Stimulated activated CD4-positive, alpha-beta T cell treated with anti-CD3 and anti-CD28 coated beads, Interleukin-4, amount 100 ng/mL, for 1 hour (primary cell): Measurements from ENCODE around the gene SLC2A1.

Experiments
- DNase-seq: peaks from one replicate; pipeline ENCODE4 v3.0.0-alpha.2; 2020

Gene SLC2A1

GRCh38 chr1:42940851-42941639 lies 17.6 kb downstream of the SLC2A1 start:
- no peak for DNase-seq

- no peak for DNase-seq
These were observed 19.7 kb downstream of the SLC2A1 start for GRCh38 chr1:42938645-42939615.

DNA sequence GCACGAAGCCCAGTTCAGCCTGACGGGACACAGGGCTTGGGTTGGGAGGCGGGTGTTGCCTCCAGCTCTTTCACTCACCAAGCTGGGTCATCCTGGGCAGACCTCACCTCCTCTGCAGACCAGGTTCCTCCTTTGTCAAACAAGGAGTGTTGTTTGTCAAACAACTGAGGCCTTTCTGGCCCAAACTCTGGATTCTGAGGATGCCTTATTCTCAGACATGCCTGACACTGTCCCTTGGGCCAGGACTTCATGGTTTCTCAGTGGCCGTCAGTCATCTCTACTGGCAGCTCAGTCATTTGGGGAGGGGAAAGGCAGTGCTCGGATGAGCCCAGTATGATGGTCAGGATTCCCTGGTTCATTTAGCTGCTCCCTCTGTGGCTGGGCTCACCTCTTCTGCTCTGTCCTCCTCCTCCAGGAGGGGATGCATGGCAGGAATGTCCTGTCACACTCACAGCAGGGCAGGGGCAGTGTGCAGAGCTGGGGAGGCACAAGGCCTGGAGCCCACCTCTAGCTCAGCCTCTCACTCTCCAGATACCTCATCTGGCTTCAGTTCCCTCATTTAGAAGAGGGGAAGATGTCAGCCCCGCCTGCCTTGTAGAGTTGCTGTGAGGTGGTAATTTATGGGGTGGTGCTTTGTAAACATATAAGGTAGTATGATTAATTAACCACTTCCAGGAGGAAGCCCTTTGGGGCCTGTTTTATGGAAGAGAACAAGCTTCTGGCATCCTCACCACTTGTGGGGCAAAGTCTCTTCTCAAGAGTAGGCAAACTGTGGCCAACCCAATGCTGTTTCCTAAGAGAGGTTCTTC lies 20.6 kb downstream of the SLC2A1 start:
- DNase-seq, result no peak

DNA sequence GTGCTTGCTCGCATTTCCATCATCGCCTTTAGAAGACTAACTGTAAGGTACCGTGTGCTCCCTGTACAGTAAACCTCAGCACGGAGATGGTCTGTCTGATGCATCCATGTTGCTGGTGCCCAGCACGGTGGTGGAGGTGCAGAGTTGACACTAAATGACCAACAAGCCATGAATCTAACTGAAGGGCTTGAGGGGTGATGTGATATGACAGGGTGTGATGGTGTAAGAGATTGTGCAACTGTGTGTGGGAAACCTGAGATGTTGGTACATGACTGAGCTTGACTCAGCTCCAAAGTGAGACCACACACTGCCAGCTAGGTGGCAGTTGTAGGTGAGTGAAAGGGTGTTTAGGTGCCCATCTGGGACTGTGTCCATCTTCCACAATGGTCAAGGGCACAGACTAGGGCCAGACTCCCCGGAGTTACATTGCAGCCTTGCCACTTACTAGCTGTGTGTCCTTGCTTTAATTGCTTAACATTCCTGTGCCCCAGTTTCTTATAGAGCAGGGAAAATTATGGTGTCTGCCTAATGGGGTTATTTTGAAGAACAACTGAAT lies 21.4 kb downstream of the SLC2A1 start:
- no peak for DNase-seq

DNA sequence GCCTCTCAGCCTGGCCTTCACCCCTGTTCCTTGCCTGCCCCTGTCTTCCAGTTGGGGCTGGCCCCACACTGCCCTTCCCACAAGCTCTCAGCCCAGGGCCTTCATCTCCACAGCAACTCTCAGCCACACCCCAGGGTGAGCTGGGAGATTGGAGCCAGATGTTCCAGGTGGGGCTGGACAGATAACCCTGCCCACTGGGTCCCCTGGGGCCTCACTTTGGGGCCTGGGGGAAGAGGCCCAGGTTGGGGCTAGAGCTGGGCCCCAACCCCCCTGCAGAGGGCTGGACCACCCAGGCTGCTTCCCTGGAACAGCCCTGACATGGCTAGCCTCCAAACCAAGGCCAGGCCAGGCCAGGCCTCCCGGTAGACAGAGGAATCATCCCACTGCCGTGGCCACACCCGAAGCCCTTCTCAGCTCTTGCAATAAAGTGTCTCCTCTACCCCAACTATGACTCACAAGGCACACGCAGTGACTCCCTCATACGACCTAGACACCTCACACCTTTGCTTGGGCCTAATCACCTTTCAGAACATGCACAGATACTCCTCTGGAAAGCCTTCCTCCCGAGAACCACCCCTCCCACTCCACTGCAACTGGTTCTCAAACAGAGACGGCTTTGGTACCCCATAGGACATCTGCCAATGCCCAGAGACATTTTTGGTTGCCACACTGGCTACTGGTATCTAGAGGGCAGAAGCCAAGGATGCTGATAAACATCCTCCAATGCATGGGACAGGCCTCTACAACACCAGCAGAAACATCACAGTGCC lies 22.2 kb downstream of the SLC2A1 start:
- DNase-seq, result peak; percentile 30

GRCh38 chr1:42935971-42936308 lies 22.7 kb downstream of the SLC2A1 start:
- no peak for DNase-seq

DNA sequence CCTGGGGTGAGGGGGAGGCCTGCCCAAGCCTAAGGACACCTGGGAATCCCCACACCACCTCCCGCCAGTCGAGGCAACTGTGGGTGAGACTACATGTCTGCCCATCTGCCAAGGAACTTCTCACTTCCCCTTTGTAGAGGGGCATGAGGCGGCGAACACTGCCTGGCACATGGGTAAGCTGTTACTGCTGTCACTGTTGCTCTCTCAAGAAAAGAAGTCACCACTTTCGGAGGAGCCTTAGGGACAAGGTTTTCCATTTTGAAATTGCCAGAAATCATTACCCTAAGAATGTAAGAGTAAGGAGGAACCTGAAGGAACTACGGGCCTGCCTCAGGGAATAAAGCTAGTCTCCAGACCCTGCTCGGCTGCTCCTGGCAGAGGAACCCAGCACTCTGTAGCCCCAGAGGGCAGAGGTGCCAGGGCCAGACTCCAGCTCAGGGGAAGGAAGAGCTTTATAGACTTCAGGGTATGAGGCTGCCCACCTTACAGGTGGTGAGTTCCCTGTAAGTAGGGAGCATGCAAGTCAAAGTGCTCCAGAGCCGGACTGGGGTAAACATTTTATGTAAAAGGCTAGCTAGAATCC lies 23.3 kb downstream of the SLC2A1 start:
- DNase-seq, result no peak

GRCh38 chr1:42934541-42935312 lies 23.9 kb downstream of the SLC2A1 start:
- DNase-seq, result no peak

DNA sequence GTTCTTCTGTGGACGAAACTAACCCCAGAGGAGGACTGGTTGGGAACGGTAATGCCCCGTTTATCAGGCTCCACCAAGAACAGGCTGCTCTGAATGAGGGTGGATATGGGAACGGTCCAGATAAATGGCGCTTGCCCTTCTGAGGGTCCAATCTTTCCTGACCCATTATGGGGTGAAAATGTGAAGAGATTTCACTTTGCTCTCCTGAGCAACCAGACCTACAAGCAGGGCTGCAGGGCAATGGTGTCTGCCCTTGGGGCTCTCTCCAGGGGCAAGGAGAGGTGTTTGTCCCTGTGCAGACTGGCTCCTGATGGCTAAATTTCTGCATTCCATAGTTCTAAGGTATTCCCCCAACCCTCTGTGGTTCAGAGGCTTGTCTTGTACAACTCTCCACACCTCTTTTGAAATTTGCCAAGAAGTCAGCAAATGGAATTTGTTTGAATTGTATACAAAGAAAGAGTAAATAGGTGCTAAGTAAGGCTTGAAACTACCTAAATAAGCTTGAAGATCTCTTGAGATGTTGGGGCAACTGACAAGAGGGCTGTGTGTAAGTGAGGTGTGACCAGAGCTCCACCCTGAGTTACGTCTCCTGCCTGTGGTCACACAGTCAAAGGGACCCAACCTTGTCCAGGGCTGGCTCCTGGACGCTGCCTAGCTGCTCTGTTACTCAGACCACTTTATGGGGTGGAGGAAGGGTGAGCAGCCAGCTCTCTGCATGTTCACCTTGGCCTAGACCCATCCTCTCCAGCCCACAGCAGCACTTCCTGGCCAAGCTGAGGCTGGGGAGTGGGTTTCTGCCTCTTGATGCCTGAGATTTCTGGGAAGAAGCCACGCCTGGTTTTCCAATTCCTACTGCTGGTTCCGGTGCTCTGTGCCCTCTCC lies 24.8 kb downstream of the SLC2A1 start:
- no peak for DNase-seq

DNA sequence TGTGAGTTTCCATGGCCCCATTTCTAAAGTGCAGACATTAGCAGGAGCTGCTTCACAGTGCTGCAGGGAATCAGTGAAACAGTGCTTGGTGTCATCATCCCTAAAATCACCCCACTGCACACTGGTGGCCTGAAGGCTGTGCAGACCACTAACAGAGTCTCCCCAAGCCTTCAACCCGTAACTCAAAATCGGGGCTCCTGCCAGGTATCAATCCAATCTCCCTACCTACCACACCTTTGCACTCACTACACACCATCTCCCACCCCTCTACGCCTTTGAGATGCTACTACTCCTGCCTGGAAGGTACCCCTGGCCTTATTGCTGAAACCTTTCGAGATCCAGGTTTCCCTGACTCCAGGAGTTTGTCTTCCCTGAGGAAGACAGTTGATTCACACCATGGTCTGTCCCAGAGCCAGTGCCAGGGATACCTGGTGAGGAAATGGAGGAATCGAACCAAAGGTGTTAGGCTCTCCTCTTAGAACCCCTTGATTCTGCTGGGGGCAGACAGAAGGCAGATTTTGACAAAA lies 25.5 kb downstream of the SLC2A1 start:
- DNase-seq, result no peak

- no peak for DNase-seq
These were observed 26.2 kb downstream of the SLC2A1 start for GRCh38 chr1:42932442-42932941.

DNA sequence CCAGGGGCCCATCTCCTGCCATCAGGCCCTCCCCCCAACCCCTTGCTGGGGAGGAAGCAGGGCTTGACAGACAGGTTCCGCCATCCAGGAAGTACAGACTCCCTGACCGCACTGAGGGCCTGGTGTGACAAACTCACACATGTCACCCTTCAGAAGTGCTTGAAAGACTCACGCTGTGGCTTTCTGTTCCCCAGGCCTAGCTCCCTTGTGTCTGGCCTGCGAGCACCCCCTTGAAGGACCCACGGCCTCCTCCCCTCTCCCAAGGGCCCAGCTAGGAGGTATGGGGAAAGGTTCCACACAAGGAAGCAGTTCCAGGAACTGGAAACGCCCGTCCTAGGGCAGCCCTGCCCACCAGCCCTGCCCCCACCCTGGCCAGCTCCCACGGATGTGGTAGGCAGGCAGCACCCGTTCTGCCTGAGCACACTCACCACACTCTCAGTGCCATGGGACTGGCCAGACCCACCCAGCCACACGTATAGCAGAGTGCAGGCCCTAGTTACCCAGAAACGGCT lies 26.7 kb downstream of the SLC2A1 start:
- peak; percentile 55 for DNase-seq

DNA sequence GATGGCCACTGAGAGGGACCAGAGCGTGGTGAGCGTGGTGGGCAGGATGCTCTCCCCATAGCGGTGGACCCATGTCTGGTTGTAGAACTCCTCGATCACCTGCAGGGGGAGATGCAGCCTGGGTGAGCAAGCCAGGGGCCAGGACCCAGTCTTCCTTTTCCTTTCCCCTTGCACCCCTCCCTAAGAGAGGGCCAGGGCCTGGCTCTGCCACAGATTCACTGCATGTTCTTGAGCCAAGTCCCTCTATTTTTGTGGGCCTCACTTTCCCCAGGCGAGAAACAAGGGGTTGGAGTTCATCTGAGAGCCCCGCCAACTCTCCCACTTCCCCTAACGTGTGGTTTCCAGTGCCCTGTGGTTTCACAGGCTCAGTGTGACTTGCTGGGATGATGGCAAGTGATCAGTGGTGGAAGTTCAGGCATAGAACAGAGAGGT lies 27.5 kb downstream of the SLC2A1 start:
- DNase-seq, result peak; percentile 44

- no peak for DNase-seq
These were observed 28.2 kb downstream of the SLC2A1 start for GRCh38 chr1:42930178-42931107.

DNA sequence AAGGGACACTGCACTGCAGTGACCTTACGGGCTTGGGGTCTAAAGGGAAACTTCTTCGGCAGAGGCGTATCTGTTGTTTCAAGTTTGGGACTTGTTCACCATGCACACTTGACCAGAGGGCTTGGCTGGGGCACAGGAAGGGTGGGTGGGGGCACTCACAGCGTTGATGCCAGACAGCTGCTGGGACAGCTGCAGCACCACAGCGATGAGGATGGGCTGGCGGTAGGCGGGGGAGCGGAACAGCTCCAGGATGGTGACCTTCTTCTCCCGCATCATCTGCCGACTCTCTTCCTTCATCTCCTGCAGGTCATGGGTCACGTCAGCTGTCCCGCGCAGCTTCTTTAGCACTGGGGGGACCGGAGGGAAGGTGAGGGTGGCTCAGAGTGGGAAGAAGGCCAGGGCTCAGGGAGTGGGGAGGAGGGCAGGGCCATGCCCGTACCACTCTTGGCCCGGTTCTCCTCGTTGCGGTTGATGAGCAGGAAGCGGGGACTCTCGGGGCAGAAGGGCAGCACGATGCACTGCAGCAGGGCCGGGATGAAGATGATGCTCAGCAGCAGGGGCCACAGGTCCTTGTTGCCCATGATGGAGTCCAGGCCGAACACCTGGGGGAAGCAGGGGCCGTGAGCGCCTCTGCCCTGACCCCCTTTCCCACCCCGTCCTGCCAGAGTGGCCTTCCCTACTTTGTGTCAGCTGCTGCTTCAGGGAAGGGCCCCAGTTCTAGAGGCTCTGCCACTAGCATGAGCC lies 29.1 kb downstream of the SLC2A1 start:
- DNase-seq, result no peak

GRCh38 chr1:42928859-42929258 lies 29.8 kb downstream of the SLC2A1 start:
- DNase-seq, result no peak

GRCh38 chr1:42927920-42928505 lies 30.7 kb downstream of the SLC2A1 start:
- no peak for DNase-seq
